ENCODE measurements around the gene GANC.

The GANC gene

DNA sequence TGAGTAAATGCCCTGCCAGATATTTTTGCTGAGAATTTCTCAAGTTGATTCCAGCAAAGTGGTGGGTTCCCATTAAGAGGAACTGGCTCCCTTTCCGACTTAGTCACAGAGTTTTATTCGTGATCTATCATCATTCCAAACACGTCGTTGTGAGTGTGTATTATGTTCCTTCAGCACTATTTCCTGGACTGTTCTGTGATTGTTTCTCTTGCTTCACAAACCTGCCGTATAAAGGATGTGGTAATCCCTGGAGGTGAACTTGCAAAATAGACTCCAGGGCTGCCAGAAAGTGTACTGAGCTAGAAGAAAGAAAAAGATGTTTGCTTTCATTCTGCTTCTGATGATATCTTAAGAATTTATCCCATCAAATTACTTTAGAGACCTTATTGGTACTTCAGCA is 71.8 kb downstream of the GANC start:
- DNase-seq (ENCODE audit: low read depth), result no peak
- no peak overlapping the region for H3K4me3 ChIP-seq (ENCODE audit: low read length)
- TF ChIP-seq, protein P1, sequence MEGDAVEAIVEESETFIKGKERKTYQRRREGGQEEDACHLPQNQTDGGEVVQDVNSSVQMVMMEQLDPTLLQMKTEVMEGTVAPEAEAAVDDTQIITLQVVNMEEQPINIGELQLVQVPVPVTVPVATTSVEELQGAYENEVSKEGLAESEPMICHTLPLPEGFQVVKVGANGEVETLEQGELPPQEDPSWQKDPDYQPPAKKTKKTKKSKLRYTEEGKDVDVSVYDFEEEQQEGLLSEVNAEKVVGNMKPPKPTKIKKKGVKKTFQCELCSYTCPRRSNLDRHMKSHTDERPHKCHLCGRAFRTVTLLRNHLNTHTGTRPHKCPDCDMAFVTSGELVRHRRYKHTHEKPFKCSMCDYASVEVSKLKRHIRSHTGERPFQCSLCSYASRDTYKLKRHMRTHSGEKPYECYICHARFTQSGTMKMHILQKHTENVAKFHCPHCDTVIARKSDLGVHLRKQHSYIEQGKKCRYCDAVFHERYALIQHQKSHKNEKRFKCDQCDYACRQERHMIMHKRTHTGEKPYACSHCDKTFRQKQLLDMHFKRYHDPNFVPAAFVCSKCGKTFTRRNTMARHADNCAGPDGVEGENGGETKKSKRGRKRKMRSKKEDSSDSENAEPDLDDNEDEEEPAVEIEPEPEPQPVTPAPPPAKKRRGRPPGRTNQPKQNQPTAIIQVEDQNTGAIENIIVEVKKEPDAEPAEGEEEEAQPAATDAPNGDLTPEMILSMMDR (conservative IDR thresholded peaks at IDR 0.05; ENCODE audit: low read depth, low read length), result no peak

DNA sequence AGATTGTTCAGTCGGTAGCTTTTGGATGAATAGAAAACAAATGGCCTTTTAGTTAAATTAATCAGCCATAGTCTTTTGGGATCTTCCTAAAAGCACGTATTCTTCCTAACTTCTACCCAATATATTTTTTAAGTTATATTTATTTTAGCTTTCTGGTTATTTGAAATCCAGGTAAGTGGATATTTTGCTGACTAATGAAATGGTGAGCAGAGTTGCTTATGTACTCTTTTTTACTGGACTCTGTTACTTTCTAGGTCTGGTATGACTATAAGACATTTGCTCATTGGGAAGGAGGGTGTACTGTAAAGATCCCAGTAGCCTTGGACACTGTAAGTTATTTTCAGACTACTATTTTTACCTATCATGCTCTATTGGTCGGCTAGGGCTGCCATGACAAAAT is 72.5 kb downstream of the GANC start:
- no peak overlapping the region for H3K4me3 ChIP-seq (ENCODE audit: low read length)
- TF ChIP-seq, protein P1 (conservative IDR thresholded peaks at IDR 0.05; ENCODE audit: low read depth, low read length), result no peak
- no peak for DNase-seq (ENCODE audit: low read depth)

DNA sequence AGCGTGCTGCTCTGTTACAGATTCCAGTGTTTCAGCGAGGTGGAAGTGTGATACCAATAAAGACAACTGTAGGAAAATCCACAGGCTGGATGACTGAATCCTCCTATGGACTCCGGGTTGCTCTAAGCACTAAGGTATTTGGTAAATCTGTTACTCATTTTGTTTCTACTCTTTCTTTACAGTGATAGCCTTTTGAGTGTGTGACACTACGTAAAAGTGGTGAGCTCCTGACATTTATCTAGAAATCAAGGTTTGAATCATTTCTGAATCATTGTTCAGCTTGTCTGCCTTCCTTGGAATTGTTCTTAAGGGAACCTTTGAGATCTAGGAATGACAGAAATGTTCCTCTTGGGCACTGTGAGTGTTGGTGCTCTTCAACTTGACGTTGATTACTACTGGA is 75.1 kb downstream of the GANC start:
- DNase-seq (ENCODE audit: low read depth), result no peak
- TF ChIP-seq, protein P1 (conservative IDR thresholded peaks at IDR 0.05; ENCODE audit: low read depth, low read length), result no peak
- no peak overlapping the region for H3K4me3 ChIP-seq (ENCODE audit: low read length)

DNA sequence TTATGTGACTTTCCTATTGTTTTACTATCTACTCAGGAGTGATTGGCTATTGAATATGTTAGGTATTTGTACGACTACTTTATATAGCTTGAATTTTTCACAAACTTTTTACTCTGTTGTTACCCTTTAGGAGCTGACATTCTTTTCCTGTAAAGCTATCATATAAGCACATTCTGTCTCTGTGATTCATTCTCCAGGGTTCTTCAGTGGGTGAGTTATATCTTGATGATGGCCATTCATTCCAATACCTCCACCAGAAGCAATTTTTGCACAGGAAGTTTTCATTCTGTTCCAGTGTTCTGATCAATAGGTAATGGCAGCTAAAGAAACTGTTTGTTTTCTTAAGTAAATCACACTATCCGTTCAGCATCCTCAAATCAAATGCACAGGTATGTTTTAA is 76.2 kb downstream of the GANC start:
- H3K4me3 ChIP-seq (ENCODE audit: low read length), result no peak overlapping the region
- TF ChIP-seq, protein P1 (conservative IDR thresholded peaks at IDR 0.05; ENCODE audit: low read depth, low read length), result no peak
- DNase-seq (ENCODE audit: low read depth), result no peak

DNA sequence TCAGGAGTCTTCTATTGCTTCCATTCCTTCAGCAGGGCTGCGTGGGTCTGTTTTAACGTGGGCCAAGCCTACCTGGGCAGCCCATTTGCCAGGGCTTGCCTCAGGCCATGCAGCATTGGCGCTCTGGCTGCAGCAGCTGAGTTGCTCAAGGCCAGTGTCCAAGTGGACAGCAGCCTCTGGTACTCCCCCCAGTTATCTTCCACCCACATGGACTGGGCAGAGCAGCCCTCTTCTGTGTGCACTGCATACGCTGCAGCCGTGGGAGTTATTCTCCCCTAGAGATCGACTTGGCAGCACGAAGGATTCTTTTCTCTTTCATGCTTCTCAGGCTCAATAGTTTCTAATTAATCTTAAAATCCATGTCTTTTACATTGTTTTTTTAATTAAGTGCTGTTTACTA is 79.4 kb downstream of the GANC start:
- DNase-seq (ENCODE audit: low read depth), result no peak
- TF ChIP-seq, protein P1 (conservative IDR thresholded peaks at IDR 0.05; ENCODE audit: low read depth, low read length), result no peak
- H3K4me3 ChIP-seq (ENCODE audit: low read length), result no peak overlapping the region

DNA sequence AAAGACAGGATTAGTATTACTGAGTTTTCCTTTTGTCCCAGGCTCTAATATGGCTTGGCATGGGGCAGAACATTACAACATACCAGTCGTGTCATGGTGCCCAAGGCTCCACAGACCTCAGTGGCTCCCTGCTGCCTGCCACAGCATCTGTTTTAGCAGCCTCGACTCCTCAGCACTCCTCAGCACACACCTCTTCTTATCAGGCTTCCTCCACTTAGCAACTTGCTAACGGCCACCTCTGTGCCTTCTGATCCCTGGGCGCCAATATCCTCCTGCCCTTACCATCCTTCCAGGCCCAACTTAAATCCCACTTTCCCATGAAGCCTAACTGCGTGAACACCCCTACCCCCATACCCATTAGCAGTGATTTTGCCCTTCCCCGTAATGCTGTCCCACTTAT is 80.1 kb downstream of the GANC start:
- H3K4me3 ChIP-seq (ENCODE audit: low read length), result no peak overlapping the region
- DNase-seq (ENCODE audit: low read depth), result no peak
- TF ChIP-seq, protein P1 (conservative IDR thresholded peaks at IDR 0.05; ENCODE audit: low read depth, low read length), result no peak

DNA sequence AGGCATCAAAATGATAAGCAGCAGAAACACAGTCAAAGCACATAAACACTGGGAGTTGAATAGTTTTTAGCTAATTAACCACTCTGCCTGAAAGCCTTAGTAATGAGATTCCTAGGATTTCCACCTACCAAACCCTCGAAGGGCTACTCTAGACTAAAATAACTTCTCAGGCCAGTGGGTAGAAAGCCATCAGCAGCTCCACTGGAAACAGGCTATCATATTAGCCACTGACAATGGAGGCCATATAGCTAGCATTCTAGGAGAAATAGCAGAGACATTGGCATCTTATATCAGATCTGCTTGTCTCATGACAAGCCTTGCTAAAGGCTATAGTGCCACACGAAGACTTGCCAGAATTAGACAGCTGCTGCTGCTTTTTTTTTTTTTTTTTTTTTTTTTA is 81.8 kb downstream of the GANC start:
- TF ChIP-seq, protein P1 (conservative IDR thresholded peaks at IDR 0.05; ENCODE audit: low read depth, low read length), result no peak
- no peak overlapping the region for H3K4me3 ChIP-seq (ENCODE audit: low read length)
- DNase-seq (ENCODE audit: low read depth), result no peak
